Pulmonary artery endothelial cell (primary cell): ENCODE measurements around the gene NARS2. TPM values are rescaled to one million over a fixed set of nuclear protein-coding genes. Genes with fewer than 3 reads are reported as not detected.
A peak's percentile ranks its signal among the peaks of the same experiment; 100 is the strongest.
"Not testable (repeated sequence)": the region's sequence is repeated elsewhere in the genome, so short reads cannot be mapped to it uniquely, and the experiment has no call there.

ENCODE experiments used
- DNase-seq: peaks from one replicate; pipeline ENCODE4 v3.0.0-alpha.2; 2011; ENCODE audit warnings: low read depth, low spot score
- total RNA-seq: library from RNA; depleted of rRNA; stranded (reverse); fragments of >200 nt; gene quantifications from 2 replicates; pipeline ENCODE4 v1.2.3, GENCODE V29; 2014

The NARS2 gene
- total RNA-seq, 1 donor from 2014 or later, result 15.0 TPM

DNA sequence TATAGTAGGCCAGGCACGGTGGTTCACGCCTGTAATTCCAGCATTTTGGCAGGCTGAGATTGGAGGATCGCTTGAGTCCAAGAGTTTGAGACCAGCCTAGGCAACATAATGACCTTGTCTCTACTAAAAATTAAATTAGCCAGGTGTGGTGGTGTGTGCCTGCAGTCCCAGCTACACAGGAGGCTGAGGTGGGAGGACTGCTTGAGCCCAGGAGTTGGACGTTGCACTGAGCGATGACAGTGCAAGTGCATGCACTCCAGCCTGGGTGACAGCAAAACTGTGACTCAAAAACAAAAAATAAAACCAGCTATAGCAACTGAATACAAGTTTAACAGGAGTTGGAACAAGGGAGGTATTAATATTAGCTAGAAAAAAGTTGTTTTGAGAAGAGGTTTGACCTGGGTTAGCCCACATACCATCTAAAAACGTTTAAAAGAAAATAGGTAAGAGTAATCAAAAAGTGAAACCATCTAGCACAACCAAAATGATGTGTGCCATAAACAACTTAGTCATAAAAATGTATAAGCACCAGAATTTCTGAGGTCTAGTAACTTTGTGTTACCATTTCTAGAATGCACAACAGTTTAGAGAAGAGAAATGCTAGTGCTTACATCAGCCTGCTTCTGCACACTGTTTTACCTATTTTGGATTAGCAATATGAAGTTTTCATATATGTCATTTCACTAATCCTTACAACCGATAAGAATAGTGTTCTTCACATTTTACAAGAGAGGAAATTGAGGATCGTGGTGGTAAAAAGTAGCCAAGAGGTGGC lies 26.5 kb downstream of the NARS2 start:
- no peak for DNase-seq

DNA sequence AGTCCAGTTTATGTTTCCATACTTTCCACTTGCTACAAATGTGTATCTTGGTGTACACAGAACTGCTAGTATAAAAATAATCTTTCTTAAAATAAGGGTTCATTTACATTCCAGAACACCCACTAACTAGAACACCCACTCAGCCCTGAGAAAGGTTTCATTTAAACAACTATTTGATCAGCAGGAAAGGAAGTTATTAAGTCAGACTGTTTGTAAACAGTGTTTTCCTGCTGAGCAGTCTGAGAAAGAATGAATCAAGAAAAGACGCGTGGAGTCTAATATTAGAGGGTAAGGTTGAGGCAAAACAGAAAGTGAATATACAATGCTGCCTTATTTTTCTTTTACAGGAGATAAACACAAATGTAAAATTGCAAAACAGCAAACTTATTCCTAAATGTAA lies 32.7 kb downstream of the NARS2 start:
- peak; percentile 4 for DNase-seq

DNA sequence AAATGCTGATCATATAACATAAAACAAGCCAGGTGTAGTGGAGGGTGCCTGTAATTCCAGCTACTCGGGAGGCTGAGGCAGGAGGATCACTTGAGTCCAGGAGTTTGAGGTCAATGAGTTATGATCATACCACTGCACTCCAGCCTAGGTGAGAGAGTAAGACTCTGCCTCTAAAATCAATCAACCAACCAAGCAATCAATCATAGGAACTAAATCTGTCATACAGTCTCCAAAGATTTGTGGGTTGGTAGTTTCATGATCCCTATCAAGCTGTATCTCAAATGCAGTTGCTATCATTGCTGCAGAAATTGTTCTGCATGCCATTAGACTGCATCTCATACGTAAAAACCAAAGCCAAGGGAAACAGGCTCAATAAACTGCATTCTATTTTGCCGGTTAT lies 33.1 kb downstream of the NARS2 start:
- no peak for DNase-seq

DNA sequence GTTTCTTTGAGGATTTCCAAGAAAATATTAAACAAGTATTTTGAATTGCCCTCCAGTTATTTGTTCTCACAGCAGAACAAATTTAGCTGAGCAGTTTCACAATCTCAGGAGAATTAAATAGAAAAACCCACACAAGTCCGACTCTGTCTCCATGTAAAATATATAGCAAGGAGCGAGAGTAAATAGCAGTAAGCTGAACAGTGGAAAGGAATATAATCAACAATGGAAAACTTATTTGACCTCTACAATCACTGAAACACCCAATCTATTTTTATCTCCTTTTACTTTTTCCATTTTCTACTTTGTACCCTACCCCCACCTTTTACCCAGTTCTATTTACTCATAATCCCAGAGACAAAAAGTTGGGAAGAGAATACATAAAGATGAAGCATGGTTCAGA lies 34.4 kb downstream of the NARS2 start:
- DNase-seq, result no peak

DNA sequence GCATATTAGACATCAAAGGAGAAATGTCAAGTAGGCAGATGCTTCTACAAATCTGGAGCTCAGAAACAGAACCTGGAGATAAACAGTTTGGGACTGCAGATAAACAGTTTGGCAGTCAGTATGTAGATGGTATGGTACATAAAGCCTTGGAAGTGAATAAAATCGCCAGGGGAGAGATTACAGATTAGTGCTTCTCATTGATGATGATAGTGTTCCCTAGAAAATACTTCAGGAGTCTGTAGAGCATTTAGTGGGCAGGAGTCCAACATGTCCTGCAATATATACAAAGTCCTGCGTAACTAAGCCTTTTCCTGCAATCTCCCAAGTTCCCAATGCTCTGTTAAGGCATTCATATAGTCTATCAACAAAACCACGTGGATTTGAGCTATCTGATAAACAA lies 35.2 kb downstream of the NARS2 start:
- no peak for DNase-seq

DNA sequence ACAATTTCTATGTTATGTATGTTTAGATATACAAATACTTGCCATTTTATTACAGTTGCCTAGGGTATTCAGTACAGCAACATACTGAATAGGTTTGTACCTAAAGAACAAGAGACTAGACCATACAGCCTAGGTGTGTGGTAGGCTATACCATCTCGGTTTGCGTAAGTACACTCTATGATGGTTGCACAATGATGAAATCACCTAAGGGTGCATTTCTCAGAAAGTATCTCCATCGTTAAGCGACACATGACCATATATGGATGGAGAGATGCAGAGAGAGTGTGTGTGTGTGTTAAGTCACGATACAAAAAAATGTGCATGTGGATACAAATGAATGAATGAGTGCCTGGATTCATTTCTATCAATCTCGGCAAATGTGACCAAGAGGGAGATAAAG lies 37.7 kb downstream of the NARS2 start:
- DNase-seq, result no peak

DNA sequence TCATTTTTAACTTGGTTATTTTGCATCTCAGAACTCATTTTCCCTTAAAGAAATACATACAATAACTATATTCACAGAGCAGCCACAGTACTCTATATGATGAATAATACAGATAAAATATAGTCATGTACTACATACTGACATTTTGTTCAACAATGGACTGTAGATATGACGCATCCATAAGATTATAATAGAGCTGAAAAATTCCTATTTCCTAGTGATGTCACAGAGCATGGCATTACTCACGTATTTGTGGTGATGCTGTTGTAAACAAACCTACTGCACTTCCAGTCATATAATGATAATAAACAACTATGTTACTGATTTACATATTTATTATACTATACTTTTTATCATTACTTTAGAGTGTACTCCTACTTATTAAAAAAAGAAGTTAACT lies 38.7 kb downstream of the NARS2 start:
- DNase-seq, result peak; percentile 3

DNA sequence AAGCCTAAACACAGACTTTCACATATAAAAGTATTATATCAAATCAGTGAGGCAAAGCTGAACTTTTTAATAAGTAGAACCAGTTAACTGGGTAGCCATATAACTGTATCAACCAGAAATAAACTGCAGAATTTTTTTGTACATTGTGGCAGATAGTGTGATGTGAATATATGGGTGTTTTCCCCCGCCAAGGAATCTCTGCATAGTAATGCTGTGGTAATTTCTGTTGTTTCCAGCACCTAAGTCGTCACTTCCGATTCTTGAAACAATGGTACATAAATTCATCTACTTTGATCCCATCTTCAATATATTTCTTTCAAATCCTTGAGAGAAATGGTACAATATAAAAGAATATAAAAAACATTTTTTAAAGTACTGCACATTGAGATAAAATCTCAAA lies 39.6 kb downstream of the NARS2 start:
- DNase-seq, result no peak

DNA sequence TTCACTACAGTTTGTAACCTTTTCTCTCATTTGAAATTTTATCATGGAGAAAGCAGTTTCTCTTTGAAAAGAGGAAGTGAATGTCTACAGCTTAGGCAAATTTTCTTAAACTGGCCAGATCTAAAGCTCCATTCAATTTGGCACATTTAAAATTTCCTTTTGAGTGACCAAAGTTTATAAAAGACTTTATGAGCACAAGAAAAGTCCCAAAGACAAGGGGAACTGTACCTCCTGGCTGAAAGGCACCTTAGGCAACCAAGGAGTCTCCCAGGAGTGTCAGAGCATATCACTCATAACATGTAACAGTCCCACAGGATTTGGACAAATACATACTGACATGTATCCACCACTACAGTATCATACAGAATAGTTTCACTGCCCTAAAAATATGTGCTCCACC lies 41.3 kb downstream of the NARS2 start:
- no peak for DNase-seq

DNA sequence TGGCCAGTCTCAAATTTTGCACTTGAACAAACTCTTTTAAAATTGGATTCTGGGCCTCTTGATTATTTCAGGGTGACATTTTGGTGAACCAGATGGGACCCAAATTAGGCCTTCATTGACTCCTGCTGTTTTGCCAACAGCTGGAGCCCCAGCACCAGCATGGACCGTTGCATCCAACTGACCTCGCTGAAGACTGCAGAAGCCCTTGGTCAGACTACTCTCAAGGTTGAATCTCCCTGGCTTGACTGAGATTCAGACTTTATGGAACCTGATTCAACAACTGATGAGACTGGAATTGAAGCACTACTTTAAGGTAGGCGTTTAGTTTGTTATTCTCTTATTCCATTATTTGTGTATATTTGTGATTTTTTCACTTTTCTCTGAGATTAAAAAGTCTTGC lies 41.7 kb downstream of the NARS2 start:
- no peak for DNase-seq

DNA sequence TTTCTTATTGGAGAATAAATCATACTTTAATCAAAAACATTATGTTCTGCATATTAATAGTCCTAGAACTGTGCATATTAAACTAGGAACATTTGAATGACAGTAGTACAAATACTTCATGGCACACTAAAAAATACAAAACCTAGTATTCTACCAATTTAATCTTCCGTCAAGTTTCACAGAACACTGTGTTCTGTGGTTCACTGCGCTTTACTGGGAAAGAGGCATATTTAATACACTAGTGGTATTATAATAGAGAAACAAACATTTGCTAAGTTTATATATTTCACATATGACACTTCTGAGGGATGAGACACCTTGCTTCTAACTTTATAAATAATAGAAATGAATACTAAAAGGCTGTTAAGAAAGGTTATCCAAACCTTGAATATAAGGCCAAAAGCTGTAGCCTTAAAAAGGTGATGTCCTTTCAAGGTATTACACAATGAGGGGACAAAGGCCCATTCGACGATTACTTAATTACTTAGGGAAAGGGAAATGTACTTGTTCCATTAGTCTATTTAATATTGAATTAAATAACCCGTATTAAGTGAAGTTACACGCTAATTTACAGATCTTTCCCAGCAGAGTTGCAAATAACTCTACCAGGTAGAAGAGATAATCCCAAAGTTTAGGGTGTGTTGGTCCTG lies 48.0 kb downstream of the NARS2 start:
- no peak for DNase-seq

DNA sequence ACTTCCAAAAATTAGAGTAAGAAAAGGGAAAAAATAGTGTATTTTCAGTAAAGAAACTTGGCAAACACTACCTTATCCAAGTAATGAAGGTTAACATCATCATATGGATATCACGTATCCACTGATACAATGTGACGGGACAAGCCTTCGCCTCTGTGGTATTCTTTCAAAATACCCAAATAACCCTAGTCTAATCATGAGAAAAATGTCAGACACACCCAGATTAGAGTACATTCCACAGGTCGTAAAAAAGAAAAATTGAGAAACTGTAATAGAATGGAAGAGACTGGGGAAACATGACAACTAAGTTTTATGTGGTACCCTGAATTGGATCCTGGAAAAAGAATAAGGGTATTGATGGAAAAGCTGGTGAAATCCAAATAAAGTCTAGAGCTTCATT lies 48.9 kb downstream of the NARS2 start:
- no peak for DNase-seq

DNA sequence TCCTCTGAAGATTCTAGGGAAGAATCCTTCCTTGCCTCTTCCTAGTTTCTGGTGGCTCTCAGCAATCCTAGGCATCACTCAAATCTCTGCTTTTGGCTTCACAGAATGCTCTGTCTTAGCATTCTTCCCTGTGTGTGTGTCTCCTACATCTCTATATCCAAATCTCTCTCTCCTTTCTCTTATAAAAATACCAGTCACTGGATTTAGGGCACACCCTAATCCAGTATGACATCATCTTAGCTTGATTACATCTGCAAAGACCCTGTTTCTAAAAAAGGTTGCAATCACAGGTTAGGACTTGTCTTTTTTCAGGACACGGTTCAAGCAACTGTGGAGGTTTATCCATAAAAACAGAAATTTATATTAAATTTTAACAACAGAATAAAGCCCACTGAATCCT lies 54.4 kb downstream of the NARS2 start:
- DNase-seq, result no peak

DNA sequence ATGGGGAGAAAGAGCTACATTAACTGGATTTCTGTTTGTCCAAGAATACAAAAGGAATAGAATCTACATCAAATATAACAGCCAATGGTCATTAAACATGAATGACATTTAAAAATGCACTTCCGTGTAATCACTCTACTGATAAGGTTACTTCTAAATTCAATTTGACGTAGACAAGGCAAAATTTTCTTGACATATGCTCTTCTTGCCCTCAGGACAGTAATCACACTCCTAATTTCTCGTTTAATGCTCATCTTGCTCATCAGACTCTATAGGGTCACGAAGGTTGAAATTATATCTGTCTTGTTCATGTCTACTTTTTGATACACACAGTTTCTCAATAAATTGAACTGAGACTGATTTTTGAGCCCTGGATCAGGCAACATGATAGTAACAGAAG lies 58.4 kb downstream of the NARS2 start:
- no peak for DNase-seq

DNA sequence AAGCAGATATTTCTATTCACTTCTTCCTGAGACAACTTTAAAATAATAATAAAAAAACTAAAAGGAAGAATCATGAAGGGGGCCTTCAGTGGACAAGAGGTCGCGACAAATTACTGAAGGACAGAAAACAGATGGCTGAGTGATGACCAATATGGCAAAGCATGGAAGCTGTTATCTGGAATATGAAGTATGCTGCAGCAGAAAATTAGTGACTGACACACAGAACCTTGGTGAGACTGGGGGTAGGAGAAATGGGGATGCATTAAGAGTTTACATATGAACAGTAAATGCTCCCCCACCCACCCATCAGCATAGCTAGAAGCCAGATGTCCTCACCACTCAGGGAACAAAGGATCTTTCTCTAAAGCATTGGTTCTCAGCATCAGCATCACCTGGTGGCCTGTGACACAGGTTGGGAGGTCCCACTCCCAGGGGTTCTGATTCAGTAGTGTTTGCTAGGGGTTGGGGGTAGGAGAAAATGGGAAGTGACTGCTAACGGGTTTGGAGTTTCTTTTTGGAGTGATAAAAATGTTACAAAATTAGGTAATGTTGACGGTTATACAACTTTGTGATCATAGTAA lies 59.7 kb downstream of the NARS2 start:
- DNase-seq, result no peak

DNA sequence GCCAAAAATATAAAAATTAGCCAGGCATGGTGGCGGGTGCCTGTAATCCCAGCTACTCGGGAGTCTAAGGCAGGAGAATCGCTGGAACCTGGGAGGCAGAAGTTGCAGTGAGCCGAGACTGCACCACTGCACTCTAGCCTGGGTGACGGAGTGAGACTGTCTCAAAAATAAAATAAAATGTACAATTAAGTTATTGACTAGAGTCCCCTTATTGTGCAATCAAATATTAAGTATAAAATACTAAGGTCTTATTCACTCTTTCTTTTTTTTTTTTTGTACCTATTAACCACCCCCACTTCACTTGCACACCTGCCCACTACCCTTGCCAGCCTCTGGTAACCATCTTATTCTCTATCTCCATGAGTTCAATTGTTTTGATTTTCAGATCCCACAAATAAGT lies 61.6 kb downstream of the NARS2 start:
- not testable (repeated sequence) for DNase-seq

DNA sequence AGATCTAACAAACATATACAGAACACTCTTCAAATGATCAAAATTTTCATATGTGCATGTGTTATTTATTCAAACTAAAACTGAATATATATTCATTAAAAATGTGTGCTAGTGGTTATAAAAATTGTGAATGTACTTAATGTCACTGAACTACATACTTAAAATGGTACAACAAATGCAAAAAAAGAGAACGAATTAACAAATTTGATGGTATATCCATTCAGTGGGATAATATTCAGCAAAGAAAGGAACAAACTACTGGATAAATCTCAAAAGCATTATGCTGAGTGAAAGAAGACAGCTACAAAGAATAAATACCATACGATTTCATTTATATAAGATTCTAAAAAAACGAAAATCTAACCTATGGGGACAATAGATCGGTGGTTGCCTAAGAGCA lies 64.1 kb downstream of the NARS2 start:
- DNase-seq, result no peak

DNA sequence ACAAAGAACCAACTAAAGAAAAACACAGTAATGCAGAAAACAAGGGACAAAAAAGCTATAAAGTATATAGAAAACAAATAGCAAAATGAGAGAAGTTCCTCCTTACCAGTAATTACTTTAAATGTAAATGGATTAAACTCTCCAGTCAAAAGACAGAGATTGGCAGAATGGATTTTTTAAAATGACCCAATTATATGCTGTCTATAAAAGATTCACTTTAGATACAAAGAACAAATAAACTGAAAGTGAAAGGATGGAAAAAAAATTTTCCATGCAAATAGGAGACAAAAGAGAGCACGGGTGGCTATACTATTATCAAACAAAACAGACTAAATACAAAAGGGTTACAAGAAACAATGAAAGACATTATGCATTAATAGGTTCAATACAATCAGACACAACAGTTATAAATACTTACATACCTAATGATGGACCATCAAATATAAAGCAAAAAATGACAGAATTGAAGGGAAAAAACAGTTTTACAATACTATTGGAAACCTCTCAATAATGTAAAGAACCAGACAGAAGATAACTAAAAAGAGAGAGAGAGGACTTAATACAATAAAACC lies 64.6 kb downstream of the NARS2 start:
- DNase-seq, result no peak

DNA sequence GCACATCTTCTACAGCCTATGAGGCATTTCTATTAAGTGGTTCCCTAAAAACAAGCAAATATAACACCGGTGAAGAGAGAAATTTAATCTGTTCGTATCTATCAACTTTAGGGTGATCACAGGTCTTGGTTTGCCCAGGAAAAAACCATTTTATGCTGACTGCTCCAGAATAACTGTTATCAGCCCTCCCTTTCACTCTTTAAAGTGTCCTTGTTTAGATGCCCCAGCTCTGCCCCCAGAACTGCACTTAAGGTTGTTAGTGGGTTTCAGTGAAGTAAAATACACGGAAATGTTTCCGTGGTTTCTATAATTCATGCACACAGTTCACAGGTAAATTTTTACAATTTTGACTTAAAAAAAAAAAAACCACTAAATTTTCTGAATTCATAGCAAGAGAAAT lies 70.0 kb downstream of the NARS2 start:
- DNase-seq, result no peak

DNA sequence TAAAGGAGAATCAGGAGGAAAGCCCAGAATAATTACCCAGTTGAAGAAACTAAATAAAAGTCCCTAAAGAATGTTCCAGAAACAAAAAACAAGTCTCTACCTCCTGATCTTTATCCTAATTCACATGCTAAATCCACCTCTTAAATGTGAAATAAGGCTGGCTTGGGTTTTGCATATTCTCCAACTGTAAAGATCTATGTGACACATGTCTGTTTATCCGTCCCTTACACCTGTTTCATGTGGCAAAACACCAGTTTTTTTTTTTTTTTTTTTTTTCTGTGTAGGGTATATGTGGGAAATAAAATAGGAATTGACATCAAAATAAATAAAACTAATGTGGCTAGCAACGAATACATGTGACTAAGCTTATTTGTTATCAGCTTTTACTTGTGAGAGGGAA lies 70.5 kb downstream of the NARS2 start:
- no peak for DNase-seq

DNA sequence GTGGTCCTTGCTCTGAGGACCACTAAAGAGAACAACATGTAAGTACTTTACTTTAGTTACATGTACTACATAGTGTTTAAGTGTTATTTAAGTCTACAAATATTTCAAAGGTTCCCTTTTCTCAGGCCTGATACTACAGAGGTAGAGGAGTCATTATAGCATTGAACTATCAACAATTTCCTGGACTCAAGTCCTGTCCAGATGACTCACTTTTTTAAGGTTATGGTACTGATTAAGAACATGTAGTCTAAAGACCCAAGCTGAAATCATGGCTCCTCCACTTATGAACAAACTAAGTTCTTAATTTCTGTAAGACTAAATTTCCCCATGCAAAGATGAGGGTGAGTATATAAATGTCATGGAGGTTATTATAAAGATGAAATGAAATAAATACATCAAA lies 74.7 kb downstream of the NARS2 start:
- no peak for DNase-seq

DNA sequence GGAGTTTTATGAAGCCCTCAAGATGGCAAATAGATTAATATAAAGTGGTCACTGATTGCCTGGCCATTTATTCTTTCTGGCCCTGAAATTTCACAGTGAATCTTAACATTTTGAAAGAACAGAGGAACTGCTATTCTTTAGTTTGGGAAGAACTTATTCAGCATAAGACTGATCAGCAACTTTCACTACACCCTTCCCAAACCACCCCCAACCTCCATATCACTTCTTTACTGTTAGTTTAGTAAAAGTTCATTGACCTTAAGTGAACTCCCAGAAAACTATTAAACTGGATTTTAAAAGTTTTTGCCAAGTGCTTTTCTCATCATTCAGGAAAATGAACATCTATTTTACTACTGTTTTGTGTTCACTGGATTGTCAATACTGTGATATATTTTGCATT lies 77.4 kb downstream of the NARS2 start:
- DNase-seq, result no peak
